KOPT-K1 (cell line): Measurements from ENCODE around the gene CIBAR2.
"Not testable (repeated sequence)": the region's sequence is repeated elsewhere in the genome, so short reads cannot be mapped to it uniquely, and the experiment has no call there.

Source experiments
- H3K27ac ChIP-seq: fragments of 200-600 bp; sonication (generic); 2 replicates; pipeline ENCODE4 v1.5.1; 2016; ENCODE audit warnings: antibody characterized with exemption, mild to moderate bottlenecking, low read depth, low read length; ENCODE audit not compliant: poor library complexity, severe bottlenecking
- H3K36me3 ChIP-seq: fragments of 200-600 bp; sonication (generic); 2 replicates; pipeline ENCODE4 v1.5.1; 2017; ENCODE audit warnings: antibody characterized with exemption, mild to moderate bottlenecking, low read length, moderate library complexity; ENCODE audit not compliant: insufficient read depth
- H3K9me3 ChIP-seq: fragments of 200-600 bp; sonication (generic); 2 replicates; pipeline ENCODE4 v1.5.1; 2017; ENCODE audit warnings: antibody characterized with exemption, low read length, mild to moderate bottlenecking; ENCODE audit not compliant: insufficient read depth, poor library complexity, severe bottlenecking

The CIBAR2 gene

DNA sequence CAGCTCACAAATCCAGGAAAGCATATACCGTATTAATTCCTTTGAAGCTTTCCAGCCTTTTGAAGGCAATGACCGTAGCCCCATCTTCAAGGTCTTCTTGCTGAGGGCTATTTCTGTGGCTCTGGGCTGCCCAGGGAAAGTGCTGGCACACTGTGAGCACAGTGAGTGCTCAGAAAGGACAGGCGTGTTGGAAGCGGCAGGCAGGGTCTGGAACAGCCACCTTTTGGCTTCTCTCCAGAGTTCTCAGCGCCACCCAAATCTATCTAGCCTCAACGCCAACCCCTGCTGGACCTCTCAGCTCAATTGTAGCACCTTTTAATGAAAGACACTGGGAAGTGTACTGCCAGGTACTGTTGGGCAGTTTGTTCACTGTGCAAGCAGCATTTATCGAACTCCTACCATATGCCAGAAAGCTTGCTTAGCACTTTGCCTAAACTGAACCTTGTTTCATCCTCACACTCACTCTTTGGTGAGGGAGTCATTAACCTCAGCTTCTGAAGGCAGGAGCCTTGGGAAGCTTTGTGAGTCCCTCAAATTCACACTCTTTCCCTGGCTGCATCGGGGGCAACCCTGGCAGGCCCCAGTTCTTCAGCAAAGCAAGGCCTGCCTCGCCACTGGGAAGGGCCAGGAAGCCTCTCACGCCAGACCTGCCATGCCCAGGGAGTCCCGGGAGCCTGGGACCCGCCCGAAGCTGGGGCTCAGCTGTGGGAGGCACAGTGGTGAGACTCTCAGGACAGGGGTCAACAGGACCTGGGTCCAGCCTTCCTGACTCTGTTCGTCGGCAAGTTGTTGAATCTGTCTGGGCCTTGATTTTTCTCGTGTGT lies 13.5 kb upstream of the CIBAR2 start:
- H3K9me3 ChIP-seq: no peaks in the 10 kb centered on the region
- H3K36me3 ChIP-seq: no peaks in the 10 kb centered on the region
- H3K27ac ChIP-seq: no peak overlapping the region

DNA sequence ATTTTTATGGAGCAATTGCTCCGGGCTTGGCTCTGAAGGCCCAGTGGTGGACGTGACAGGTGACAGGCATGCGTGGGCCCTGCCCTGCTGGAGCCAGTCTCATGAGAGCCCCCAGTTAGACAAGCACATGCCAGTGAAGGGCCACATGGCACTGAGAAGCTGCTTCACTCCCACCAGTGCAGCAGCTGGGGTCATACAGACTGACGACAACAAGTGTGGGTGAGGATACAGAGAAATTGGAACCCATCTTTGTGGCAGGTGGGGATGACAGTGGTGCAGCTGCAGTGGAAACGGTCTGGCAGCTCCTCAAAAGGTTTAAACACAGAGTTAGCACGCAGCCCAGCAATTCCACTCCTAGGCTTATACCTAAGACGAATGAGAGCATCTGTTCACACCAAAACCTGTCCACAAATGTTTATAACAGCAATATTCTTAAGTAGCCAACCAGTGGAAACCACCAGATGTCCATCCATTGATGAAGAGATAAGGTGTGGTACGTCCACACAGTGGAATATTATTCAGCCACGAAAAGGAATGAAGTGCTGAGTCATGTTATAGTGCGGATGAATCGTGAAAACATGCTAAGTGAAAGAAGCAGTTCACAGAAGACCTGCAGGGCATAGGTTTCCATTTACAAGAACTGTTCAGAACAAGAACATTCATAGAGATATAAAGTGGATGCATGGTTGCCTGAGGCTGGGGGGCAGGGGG lies 12.5 kb upstream of the CIBAR2 start:
- Histone ChIP-seq H3K36me3 (no peaks in the 10 kb centered on the region), H3K27ac (no peak overlapping the region), H3K9me3 (no peaks in the 10 kb centered on the region)

DNA sequence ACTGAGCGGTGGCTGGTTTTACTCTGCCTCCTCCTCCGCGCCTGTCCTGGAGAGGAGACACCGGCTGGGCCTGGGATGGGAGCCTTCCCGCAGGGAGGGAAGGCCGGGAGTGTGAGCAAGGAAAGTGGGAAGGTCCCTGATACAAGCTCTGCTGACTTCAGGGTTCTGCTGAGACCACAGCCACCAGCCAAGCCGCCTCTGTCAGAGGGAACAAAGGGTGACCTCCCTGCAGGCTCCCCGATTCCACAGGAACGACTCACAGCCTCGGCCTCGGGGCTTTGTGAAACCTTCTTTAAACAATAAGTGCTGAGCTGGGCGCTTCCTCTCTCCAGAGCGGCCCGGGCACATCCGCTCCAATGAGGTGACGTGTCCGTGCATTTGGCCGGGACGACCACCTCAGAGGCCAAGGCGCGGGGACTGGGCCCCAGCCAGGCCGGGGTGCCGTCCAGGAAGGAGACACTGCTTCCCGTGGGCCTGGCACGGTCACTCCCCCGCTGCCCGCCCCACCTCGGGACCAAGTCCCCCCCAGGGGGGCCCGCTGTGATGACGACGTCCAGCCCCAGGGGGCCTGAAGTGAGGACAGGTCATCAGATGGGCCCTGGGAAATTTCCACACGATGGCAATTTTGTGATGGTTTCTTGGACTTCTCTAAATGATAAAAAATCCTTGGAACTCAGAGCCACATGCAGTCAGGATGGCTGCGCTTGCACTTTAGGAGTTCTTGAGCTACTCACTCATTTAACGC lies 11.8 kb upstream of the CIBAR2 start:
- Histone ChIP-seq H3K9me3 (no peaks in the 10 kb centered on the region), H3K27ac (no peak overlapping the region), H3K36me3 (no peaks in the 10 kb centered on the region)

DNA sequence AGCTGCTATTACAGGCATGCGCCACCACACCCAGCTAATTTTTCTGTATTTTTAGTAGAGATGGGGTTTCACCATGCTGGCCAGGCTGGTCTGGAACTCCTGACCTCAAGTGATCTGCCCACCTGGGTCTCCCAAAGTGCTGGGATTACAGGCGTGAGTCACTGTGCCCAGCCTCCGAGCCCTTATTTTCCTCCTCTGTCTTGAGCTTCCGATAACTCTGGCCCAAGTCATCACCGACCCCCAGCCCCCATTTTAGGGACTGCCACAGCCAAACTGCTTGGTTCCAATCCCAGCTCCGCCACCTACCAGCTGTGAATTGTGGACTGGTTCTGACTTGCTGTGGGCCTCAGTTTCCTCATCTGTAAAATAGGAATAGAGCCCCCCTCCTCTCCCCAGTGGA lies 11.2 kb upstream of the CIBAR2 start:
- H3K36me3 ChIP-seq, H3K27ac ChIP-seq, H3K9me3 ChIP-seq: not testable (repeated sequence)

DNA sequence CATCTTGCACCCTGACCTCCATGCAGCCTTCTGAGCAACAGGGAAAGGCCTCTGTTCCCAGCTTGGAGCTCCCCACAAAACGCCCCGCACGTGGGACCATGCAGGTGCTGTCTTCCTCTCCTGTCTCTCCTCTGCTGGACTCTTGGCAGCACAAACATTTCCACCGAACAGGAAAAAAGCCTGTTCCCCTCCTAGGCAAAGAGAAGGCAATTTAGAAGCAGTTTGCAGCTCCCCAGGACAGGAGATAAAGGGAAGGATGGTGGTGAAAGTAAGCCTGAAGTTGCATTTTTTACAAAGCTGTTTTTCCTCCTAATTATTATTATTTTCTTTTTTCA lies 7.7 kb upstream of the CIBAR2 start:
- H3K9me3 ChIP-seq: peaks cover 5% of the 10 kb centered on the region
- no peaks in the 10 kb centered on the region for H3K36me3 ChIP-seq
- H3K27ac ChIP-seq: no peak overlapping the region

DNA sequence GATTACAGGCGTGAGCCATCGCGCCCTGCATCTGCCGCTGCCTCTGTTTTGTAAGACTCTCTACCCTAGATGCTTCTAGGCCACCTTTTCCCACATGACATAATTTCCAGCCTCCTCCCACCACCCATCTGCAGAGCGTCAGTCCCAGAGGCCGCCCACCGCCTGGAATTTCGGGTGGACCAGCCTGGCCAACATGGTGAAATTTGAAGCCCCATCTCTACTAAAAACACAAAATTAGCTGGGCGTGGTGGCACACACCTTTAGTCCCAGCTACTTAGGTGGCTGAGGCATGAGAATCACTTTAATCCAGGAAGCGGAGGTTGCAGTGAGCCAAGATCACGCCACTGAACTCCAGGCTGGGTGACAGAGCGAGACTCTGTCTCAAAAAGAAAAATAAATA lies 5.1 kb upstream of the CIBAR2 start:
- Histone ChIP-seq H3K27ac (no peak overlapping the region), H3K36me3 (no peaks in the 10 kb centered on the region), H3K9me3 (peaks cover 5% of the 10 kb centered on the region)

DNA sequence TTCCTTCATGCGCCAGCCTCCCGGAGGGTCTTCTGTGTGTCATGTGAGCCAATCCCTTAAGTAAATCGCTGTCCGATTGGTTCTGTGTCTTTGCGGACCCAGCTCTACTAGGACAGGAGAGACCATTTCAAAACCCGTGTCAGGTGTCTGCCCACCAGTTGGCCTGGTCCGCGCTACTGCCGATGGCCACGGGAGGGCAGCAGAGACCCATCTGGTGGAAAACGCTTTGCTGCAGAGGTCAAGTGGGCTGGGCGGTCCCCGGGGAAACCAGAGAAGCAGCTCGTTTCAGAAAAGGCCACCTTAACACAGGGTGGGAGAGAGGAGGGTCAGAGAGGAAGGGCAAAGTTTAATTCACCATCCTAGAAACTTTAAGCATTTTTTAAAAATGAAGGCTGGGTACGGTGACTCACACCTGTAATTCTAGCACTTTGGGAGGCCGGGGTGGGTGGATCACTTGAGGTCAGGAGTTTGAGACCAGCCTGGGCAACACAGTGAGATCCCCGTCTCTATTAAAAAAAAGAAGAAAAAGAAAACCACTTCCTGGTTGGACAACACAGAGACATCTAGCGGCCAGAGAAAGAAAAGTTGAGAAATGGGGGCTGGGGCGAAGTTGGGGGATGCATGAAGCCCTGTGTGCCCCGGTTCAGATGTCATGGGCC lies 2.8 kb upstream of the CIBAR2 start:
- H3K36me3 ChIP-seq: no peaks in the 10 kb centered on the region
- no peak overlapping the region for H3K27ac ChIP-seq
- H3K9me3 ChIP-seq: peaks cover 5% of the 10 kb centered on the region

DNA sequence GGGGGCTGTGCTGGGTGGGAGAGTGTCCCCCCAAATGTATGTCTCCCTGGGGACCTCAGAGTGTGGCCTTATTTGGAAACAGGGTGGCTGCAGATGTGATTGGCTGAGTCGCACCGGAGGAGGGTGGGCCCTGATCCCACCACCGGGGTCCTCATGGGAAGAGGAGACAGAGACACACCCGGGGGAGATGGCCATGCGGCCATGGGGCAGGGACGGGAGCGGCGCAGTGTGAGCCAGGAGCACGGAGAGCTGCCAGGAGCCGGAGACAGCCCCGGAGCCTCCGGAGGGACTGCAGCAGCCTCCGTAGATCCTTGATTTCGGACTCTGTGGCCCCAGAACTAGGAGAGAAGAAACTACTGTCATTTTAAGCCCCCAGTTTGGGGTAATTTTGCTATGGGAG lies 1.6 kb upstream of the CIBAR2 start:
- no peak overlapping the region for H3K27ac ChIP-seq
- H3K9me3 ChIP-seq: peaks cover 5% of the 10 kb centered on the region
- H3K36me3 ChIP-seq: no peaks in the 10 kb centered on the region

DNA sequence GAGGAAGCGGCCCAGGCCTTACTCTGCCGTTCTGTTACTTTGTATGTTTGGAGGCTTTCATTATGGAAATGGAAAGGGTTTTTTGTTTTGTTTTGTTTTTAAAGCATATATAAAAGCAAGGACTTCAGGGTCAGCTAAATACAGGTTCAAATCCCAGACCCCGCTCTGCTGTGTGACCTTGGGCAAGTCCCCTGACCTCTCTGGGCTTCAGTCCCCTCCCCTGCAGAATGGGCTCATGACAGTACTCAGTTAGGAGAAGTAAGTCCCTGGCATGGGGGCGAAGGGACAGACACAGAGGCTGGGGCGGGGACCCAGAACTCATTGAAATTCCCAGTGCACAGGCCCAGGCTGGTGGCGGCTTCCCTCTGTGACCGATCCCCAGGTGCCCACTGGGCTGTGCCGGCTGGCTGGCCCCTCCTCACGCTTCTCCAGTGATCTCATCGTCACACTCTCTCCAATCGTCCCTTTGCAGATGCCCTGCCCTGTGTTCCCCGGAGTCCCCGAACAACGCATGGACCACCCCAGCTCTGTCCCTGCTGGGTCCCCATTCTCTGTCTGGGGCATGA lies 979 bp upstream of the CIBAR2 start:
- H3K36me3 ChIP-seq: no peaks in the 10 kb centered on the region
- no peak overlapping the region for H3K27ac ChIP-seq
- peaks cover 4% of the 10 kb centered on the region for H3K9me3 ChIP-seq

DNA sequence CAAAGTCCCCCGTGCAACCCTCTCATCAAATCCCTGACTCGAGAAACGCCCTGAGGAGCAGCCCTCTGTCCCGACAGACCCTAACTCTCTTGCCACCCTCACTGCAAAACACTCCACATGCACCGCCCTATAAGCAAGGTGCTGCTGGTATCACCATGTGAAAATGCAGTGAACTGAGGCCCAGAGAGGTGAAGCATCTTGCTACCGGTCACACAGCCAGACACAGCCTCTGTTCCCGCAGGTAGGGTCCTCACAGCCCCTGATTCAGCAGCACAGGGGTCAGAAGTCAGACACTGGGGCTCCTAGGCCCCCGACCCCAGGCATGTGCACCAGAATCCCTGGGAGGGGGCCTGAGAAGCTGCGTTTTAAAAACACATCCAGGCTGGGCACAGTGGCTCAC lies 1.1 kb downstream of the CIBAR2 start:
- Histone ChIP-seq H3K36me3 (no peaks in the 10 kb centered on the region), H3K27ac (no peak overlapping the region), H3K9me3 (no peaks in the 10 kb centered on the region)

DNA sequence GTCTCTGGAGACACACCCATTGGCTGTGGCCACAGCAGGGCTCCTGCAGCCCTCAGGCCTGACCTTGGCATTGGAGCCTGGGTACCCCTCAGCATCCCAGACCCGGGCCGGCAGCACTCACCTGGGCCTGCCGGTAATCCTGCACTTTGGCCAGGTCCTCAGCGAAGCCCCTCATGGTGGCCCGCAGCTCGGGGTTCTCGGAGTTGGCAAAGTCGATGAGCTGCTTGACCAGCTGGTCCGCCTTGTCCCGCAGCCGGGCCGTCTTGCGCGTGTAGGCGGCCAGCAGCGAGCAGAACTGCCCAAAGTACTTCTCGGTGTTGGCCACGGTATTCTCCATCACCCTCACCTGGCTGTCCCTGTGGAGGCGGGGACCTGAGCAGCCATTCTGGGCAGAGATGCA lies 2.2 kb downstream of the CIBAR2 start:
- Histone ChIP-seq H3K27ac (no peak overlapping the region), H3K36me3 (no peaks in the 10 kb centered on the region)

DNA sequence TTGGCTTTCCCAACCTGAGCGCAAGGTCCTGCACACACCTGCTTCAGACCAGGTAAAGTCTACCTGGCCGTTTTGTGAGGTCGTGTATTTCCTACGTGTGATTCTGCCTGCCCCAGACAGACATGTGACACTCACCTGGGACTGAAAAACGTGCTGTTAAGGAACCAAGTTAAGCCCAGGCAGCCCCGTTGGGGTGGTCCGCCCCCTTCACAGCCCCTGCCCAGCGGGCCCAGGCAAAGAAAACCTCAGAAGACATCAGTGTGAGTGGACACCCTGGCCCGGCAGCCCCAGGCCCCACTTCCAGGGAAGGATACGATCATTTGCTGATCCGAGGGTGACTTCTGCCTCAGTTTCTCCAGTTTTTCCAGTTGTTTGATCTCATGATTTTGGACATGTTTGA lies 4.7 kb downstream of the CIBAR2 start:
- no peaks in the 10 kb centered on the region for H3K9me3 ChIP-seq
- no peak overlapping the region for H3K27ac ChIP-seq
- H3K36me3 ChIP-seq: no peaks in the 10 kb centered on the region

More for the DNA sequence above, 2.2 kb downstream of the CIBAR2 start:
- no peaks in the 10 kb centered on the region for H3K9me3 ChIP-seq

DNA sequence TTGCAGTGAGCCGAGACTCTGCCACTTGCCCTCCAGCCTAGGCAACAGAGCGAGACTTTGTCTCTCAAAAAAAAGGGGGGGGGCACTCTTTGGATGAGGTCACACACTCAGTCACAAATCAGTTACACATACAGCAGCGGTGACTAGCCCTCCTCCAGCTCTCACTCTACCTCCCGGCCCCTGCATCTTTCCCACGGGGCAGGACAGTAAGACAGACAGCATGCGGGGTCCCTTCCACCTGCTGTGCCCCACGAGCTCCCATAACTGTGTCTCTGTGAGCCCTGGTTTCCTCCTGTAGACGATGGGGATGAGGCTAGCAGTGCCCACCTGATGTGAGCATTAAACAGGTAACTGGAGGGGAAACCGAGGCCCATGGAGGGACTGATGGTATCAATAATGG lies 5.2 kb downstream of the CIBAR2 start:
- no peaks in the 10 kb centered on the region for H3K9me3 ChIP-seq
- H3K36me3 ChIP-seq: no peaks in the 10 kb centered on the region
- no peak overlapping the region for H3K27ac ChIP-seq

DNA sequence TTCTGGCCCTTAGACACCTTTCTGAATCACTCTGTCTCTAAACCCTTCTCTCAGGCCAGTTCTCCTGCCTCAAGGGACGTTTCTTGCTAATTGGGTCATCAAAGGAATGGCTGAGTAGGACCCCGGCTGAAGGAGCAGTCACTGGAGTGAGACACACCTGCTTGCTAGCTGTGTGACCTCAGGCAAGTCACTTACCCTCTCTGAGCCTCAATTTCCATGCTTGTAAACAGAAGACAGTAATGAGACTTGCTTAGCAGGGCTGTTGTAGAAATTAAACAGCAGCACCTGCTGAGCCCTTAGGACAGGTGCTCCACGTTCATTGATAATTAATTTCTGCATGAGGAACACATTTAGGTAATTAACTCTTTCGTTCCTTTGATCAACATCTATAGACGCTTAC lies 6.8 kb downstream of the CIBAR2 start:
- no peak overlapping the region for H3K27ac ChIP-seq
- no peaks in the 10 kb centered on the region for H3K9me3 ChIP-seq
- no peaks in the 10 kb centered on the region for H3K36me3 ChIP-seq
